Endothelial cell of umbilical vein (primary cell): ENCODE results near the gene TOMM40L. TPM values are rescaled to one million over a fixed set of nuclear protein-coding genes. Genes with fewer than 3 reads are reported as not detected.

Source experiments
- BruUV-seq: library from RNA; stranded (reverse); fragments of 400-500 nt; replicated peaks from 2 replicates; lab custom pipeline; 2021; lab: Mats Ljungman, UMichigan
- CTCF ChIA-PET: fragments of 300-600, 350-600 bp; sonication (Branson Sonifier 250); formaldehyde crosslinking; loops from one replicate; lab custom pipeline; 2021; ENCODE audit warnings: antibody characterized with exemption, inconsistent platforms; lab: Charles Lee
- POLR2A ChIA-PET: fragments of 300-600, 350-600 bp; sonication (Branson Sonifier 250); formaldehyde crosslinking; loops from one replicate; lab custom pipeline; 2021; ENCODE audit warnings: antibody characterized with exemption, inconsistent platforms; lab: Charles Lee
- DNase-seq: peaks from one replicate; pipeline ENCODE4 v3.0.0-alpha.2; 2011; ENCODE audit warnings: low read depth, low spot score
- FAIRE-seq: peaks from 2 replicates; lab custom pipeline; 2011; peaks lifted over from hg19 to GRCh38; lab: Jason Lieb, UNC
- H2AFZ ChIP-seq: 2 replicates; pipeline ENCODE4 v1.6.0; 2012; ENCODE audit warnings: low read depth, low read length, control low read depth, inconsistent platforms
- H3K27ac ChIP-seq: 2 replicates; pipeline ENCODE4 v1.5.1; 2011; ENCODE audit warnings: low read depth, mild to moderate bottlenecking, control low read depth, low read length, moderate library complexity; ENCODE audit not compliant: insufficient read depth
- H3K27me3 ChIP-seq, 2 experiments: 2 replicates each; pipeline versions ENCODE4 v1.6.0 to v1.6.1; 2011; ENCODE audit warnings: low read length in 2 of 2, mixed read lengths in 1 of 2; ENCODE audit not compliant: control insufficient read depth in 2 of 2, insufficient read depth in 2 of 2
- H3K36me3 ChIP-seq, 2 experiments: 2 replicates in 1 of 2; 3 replicates in 1 of 2; pipeline ENCODE4 v1.5.1; 2011; ENCODE audit warnings: low read length in 2 of 2, mild to moderate bottlenecking in 1 of 2, moderate library complexity in 1 of 2; ENCODE audit not compliant: control insufficient read depth in 2 of 2, insufficient read depth in 2 of 2; ENCODE audit errors: extremely low read depth in 1 of 2
- H3K4me1 ChIP-seq: 3 replicates; pipeline ENCODE4 v1.5.1; 2011; ENCODE audit warnings: mild to moderate bottlenecking, low read length; ENCODE audit not compliant: control insufficient read depth, insufficient read depth; ENCODE audit errors: extremely low read depth
- H3K4me2 ChIP-seq: 2 replicates; pipeline ENCODE4 v1.6.1; 2011; ENCODE audit warnings: low read length, control low read depth, mixed read lengths; ENCODE audit not compliant: insufficient read depth
- H3K4me3 ChIP-seq, 3 experiments: fragments of 200-600 bp in 1 of 3; sonication (generic), shearing (Covaris generic) in 1 of 3; replicated peaks in 1 of 3; 2 replicates each; pipeline ENCODE4 v1.5.1; 2011 to 2016; ENCODE audit warnings: control low read depth in 3 of 3, low read length in 3 of 3, mild to moderate bottlenecking in 2 of 3, inconsistent platforms in 1 of 3, low read depth in 1 of 3, moderate library complexity in 1 of 3; ENCODE audit not compliant: insufficient read depth in 1 of 3
- H3K79me2 ChIP-seq: 2 replicates; pipeline ENCODE4 v1.6.0; 2012; ENCODE audit warnings: low read length, inconsistent platforms; ENCODE audit not compliant: control insufficient read depth, insufficient read depth
- H3K9ac ChIP-seq: replicated peaks from 2 replicates; pipeline ENCODE3; 2011; ENCODE audit warnings: low read length, control low read depth; ENCODE audit not compliant: insufficient read depth; ENCODE audit errors: extremely low read depth
- H3K9me1 ChIP-seq: replicated peaks from 3 replicates; pipeline ENCODE4 v1.6.0; 2011; ENCODE audit warnings: mild to moderate bottlenecking, low read length; ENCODE audit not compliant: control insufficient read depth, insufficient read depth; ENCODE audit errors: extremely low read depth
- H3K9me3 ChIP-seq: replicated peaks from 2 replicates; pipeline ENCODE4 v1.5.1; 2012; ENCODE audit warnings: low read length, inconsistent platforms; ENCODE audit not compliant: control insufficient read depth, insufficient read depth
- H4K20me1 ChIP-seq: replicated peaks from 2 replicates; pipeline ENCODE3; 2011; ENCODE audit warnings: mild to moderate bottlenecking, low read length; ENCODE audit not compliant: control insufficient read depth, insufficient read depth; ENCODE audit errors: extremely low read depth
- GATA2 ChIP-seq: IDR thresholded peaks from 2 replicates; pipeline ENCODE4 v1.7.0; 2011; ENCODE audit warnings: low read depth, mild to moderate bottlenecking, moderate library complexity, mixed read lengths, low read length; ENCODE audit not compliant: insufficient read length, insufficient read depth
- JUN ChIP-seq: IDR thresholded peaks from 2 replicates; pipeline ENCODE4 v1.6.1; 2011; ENCODE audit warnings: borderline replicate concordance, low read depth; ENCODE audit not compliant: insufficient read length, insufficient read depth
- MYC ChIP-seq: IDR thresholded peaks from one replicate; pipeline ENCODE4 v1.6.1; 2011; ENCODE audit warnings: mild to moderate bottlenecking, low read depth, low read length
- POLR2A ChIP-seq: IDR thresholded peaks from 2 replicates; pipeline ENCODE4 v1.6.1; 2012; ENCODE audit warnings: low read depth, mild to moderate bottlenecking, control low read depth, low read length
- dilution Hi-C: fragments of 300-500 bp; cut with MboI; formaldehyde crosslinking; loops from one replicate; pipeline ENCODE4 v1.15.0; 2019; ENCODE audit warnings: low sequenced_read_pairs; ENCODE audit not compliant: extremely low pct_ligation_motif_present
- intact Hi-C: fragments of 100-400 bp; cut with micrococcal nuclease; formaldehyde crosslinking; loops from one replicate; pipeline ENCODE4 v1.10.0; 2022
- polyA plus RNA-seq, 4 experiments: library from polyadenylated mRNA; depleted of rRNA in 3 of 4; stranded (reverse) in 3 of 4; unstranded in 1 of 4; fragments of >200 nt; gene quantifications; 2 replicates each; pipeline versions ENCODE4 v1.2.1 to v1.2.3, GENCODE V29; 2011 to 2012; ENCODE audit warnings: missing spikeins in 1 of 4
- total RNA-seq: library from RNA; stranded (reverse); gene quantifications from 2 replicates; pipeline ENCODE4 v1.2.3, GENCODE V29; 2021
- TF ChIP-seq, protein P1 (sequence below), 2 donors: IDR thresholded peaks; 1 replicate in 1 of 2; 2 replicates in 1 of 2; pipeline ENCODE4 v1.5.1; 2011; ENCODE audit warnings: low read length in 2 of 2, mild to moderate bottlenecking in 2 of 2, moderate library complexity in 2 of 2, control low read depth in 1 of 2, inconsistent platforms in 1 of 2, low read depth in 1 of 2; ENCODE audit not compliant: insufficient read depth in 1 of 2; ENCODE audit errors: extremely low read depth in 1 of 2

Gene TOMM40L
- total and polyA plus RNA-seq, 2 donors (not counting 3 experiments of a cell fraction or from before 2014, with no cell fraction given): 18.6 to 18.7 TPM

DNA sequence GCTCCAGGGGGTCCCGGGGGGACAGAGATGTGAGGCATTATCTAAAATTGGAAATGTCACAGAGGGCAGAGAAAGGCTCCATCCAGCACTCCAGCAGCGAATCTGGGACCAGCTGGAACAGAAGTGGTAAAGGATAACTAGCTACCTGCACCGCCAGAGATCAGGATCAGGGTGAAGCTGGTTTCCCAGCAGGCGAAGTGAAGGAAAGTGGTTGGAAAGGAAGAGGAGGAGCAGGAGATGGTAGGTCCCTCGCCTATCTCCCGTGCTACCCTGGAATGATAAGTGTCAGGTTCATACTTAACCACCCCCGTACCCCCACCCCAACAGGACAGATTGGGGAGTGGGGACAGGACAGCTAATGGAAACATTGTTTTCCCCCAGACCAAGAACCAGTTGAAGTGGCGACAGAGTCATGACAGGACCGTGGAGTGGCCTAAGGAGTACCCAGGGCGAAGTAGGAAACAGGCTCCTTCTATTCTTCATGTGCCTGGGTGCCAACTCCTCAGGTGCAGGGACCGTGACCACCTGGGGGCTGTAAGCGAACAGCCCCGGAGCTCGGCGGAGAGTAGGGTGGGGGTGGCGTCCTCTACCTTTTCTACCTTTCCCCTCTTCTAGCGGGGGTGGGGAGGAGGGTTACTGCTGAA is 49.3 kb upstream of the TOMM40L start:
- peak overlapping the region; percentile 71 for H3K9ac ChIP-seq
- BruUV-seq: no TSS peak
- peaks cover 3 to 8% of the 10 kb centered on the region in 2 experiments for H3K36me3 ChIP-seq
- no peaks in the 10 kb centered on the region for H4K20me1 ChIP-seq
- ChIA-PET CTCF (interaction anchor here (1.0 to 2.5 kb wide), 4 partner anchors 9 to 198 kb away, joined by 3 to 10 read pairs (median 4); partner anchors contain the start of genes PPOX and TOMM40L), POLR2A (interaction anchor here (1.0 to 1.1 kb wide), 2 partner anchors 11 to 25 kb away, joined by 3 to 4 read pairs; partner anchors contain the start of gene NDUFS2)
- H3K27me3 ChIP-seq: no peaks in the 10 kb centered on the region
- peak overlapping the region; percentile 79 for H3K4me2 ChIP-seq
- peak overlapping the region; percentile 12 for H3K27ac ChIP-seq
- no peaks in the 10 kb centered on the region for H3K9me3 ChIP-seq
- intact Hi-C loops: loop anchor here (1.0 kb wide), 1 partner anchor 10 kb away; the partner anchor contains the start of gene PPOX
- dilution Hi-C loops: no loop called here
- DNase-seq (no peak), FAIRE-seq (no peak)
- peaks cover 11% of the 10 kb centered on the region for H3K4me1 ChIP-seq
- peak overlapping the region; percentile 38 to 60 (median 57) for H3K4me3 ChIP-seq
- H2AFZ ChIP-seq: peak overlapping the region; percentile 75
- H3K79me2 ChIP-seq: peaks cover 8% of the 10 kb centered on the region
- no peak for TF ChIP-seq MYC
- TF ChIP-seq JUN: no peak
- no peak for TF ChIP-seq POLR2A
- TF ChIP-seq, protein P1, sequence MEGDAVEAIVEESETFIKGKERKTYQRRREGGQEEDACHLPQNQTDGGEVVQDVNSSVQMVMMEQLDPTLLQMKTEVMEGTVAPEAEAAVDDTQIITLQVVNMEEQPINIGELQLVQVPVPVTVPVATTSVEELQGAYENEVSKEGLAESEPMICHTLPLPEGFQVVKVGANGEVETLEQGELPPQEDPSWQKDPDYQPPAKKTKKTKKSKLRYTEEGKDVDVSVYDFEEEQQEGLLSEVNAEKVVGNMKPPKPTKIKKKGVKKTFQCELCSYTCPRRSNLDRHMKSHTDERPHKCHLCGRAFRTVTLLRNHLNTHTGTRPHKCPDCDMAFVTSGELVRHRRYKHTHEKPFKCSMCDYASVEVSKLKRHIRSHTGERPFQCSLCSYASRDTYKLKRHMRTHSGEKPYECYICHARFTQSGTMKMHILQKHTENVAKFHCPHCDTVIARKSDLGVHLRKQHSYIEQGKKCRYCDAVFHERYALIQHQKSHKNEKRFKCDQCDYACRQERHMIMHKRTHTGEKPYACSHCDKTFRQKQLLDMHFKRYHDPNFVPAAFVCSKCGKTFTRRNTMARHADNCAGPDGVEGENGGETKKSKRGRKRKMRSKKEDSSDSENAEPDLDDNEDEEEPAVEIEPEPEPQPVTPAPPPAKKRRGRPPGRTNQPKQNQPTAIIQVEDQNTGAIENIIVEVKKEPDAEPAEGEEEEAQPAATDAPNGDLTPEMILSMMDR (IDR thresholded peaks at IDR 0.05; ENCODE audit: extremely low read depth in 1 of 2, insufficient read depth in 1 of 2, low read depth in 1 of 2, low read length in 2 of 2): no peak
- TF ChIP-seq GATA2: no peak
- H3K9me1 ChIP-seq: no peaks in the 10 kb centered on the region
